Activated CD4-positive, CD25-positive, alpha-beta regulatory T cell treated with anti-CD3 and anti-CD28 coated beads, Interleukin-2, amount 50 U/mL, for 72 hours (primary cell): ENCODE data around the gene RAD51D.
A peak's percentile ranks its signal among the peaks of the same experiment; 100 is the strongest.
"Not testable (repeated sequence)": the region's sequence is repeated elsewhere in the genome, so short reads cannot be mapped to it uniquely, and the experiment has no call there.

Experiments used
- DNase-seq: peaks from one replicate; pipeline ENCODE4 v3.0.0; 2021

The RAD51D gene

GRCh38 chr17:35141681-35142466 is 22.2 kb upstream of the RAD51D start, which contains the start of gene NLE1:
Gene NLE1 (minus strand): TSS chr17:35142303. CDS start chr17:35142275, 28 bp downstream.
- DNase-seq = peak; percentile 93

GRCh38 chr17:35138218-35138617 is 18.6 kb upstream of the RAD51D start:
- no peak for DNase-seq

GRCh38 chr17:35135322-35135721 is 15.7 kb upstream of the RAD51D start:
- no peak for DNase-seq

- no peak for DNase-seq
Measured at GRCh38 chr17:35132816-35133550, 13.3 kb upstream of the RAD51D start.

DNA sequence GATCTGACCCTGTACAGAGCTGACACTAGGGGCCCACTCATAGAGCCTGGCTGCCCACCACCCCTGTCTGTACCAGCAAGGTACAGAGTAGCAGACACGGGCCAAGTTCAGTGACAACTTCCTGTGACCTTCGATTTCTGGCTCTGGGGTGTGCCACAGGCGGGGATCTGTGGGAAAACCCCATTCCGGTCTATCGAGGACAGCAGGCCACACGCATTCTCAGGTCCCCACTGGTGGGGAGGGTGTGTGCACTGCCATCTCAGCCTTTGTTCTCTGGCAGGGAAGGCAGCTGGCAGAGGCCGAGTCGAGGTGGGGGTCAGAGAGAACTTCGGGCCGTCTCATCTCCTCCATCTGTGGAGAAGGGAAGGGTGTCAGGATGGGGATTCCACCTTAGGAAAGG is 12.4 kb upstream of the RAD51D start:
- DNase-seq = no peak

DNA sequence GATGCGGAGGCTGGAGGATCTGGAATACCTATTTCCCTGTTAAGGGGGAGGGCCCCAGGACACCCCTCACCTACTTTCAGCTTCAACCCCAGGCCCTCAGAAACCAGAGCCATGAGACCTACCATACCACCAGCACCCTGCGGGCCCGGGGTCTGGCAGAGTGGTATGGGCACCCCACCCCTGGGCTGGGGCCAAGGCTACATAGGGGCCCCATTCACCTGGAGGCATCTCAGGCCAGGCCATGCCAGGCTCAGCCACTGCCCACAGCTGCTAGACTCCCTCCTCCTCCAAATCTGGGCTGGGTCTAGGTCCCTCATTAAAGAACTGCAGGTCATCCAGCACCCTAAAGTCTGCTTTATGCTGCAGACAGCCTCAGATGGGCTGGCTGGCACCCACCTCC is 10.7 kb upstream of the RAD51D start:
- DNase-seq = no peak

DNA sequence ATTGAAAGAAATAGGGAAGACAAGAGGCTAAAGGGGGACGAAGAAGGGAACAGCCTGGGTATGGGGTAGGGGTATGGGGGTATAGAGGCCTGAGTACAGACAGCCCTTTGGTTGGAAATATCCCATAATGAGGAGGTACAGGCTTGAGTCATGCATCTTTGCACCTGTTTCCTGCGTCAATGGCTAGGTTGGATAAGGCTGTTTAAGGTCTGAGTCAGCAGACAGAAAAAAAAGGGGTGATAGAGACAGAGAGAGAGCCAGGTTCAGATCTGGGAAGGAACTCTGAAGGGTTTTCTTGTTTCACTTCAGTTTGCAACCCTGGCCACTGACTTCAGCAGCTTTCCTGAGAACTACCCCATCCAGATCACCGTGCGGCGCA is 10.3 kb upstream of the RAD51D start:
- DNase-seq = no peak

GRCh38 chr17:35129154-35129972 is 9.7 kb upstream of the RAD51D start:
- no peak for DNase-seq

DNA sequence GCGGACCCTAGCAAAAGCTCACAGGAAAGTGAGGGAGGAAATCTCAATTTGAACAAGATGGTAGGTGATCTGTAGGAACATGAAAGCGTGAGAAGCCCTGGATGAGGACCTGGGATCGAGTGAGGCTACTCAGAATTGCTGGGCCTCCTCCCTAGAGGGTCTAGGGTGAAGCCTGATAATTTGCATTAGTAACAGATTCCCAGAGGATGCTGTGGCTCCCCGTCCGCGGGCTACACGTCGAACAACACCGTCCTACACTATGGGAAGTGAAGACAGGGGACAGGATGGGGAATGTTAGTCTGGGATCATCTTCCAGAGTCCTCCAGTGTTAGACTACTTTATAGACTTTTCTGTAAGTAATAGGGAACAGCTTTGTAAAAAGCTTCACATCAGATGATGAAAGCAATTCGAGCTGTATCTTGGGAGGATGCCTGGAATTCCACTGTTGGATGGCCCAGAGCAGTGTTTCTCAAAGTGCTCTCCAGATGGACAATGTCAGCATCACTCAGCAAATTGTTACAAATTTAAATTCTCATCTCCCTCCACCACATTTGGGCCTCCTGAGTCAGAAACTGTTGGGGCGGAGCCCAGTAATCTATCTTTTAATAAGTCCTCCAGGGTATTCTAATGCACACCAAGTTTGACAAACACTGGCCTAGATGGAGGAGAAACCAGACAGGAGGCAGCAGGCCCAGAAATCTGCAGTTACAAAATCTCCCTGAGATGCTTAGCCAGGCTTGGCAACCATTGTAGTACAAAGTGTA is 8.3 kb upstream of the RAD51D start:
- no peak for DNase-seq

DNA sequence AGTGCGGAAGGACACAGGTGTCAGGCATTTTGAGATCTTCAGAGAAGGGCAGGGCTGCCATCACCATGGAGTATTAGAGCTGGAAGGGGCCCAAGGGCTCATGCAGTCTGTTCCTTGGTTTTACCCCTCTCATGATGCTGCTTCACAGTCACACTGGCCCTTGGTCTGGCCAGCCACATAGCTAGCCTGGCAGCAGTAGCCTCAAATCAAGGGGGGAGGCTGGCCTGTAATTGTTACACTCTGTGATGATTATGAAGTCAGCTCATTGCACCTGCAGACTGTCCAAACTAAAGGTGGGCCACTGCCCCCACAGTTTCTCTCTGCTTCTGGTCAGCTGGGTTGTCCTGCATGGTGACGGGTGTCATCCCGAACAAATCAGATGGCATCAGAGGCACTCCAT is 1.7 kb upstream of the RAD51D start, which contains the start of gene FNDC8:
FNDC8 (plus strand) TSS at position 301 of the 400 bp plus-strand sequence; CDS start at position 380, 79 bp downstream.
- DNase-seq = no peak

DNA sequence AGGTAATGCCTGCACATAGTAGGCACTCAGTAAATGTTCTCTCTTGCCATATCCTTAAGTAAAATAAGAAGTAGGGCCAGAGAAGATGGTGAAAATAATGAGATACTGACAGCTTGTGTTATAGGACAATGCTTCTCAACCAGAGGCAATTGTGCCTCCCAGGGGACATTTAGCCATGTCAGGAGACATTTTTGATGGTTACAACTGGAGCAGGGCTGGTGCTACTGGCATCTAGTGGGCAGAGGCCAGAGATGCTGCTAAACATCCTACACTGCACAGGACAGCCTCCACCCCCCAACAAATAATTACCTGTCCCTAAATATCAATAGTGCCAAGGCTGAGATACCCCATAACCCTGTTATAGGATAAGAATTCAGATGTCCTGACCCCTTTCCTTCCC is 1.7 kb downstream of the RAD51D start:
- no peak for DNase-seq

DNA sequence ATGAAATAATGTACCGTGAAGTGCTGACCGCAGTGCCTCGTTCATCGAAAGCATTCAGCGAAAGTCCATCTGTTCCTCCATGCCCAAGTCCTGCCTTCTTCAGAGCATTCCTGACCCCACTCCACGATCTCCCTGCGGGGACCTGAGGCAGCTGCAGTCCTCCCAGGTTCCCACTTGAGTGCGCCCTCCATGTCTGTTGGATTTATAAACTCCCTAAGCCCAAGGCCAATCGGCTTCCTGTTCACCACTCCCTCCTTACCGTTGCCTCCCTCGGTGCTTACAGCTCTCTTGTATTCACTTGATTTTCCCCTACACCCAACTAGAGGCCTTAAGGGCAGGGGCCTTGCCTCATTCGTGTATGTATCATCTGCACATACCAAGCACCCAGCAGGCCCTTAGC is 2.8 kb downstream of the RAD51D start:
- DNase-seq = no peak

GRCh38 chr17:35110791-35111190 is 8.9 kb downstream of the RAD51D start:
- not testable (repeated sequence) for DNase-seq

DNA sequence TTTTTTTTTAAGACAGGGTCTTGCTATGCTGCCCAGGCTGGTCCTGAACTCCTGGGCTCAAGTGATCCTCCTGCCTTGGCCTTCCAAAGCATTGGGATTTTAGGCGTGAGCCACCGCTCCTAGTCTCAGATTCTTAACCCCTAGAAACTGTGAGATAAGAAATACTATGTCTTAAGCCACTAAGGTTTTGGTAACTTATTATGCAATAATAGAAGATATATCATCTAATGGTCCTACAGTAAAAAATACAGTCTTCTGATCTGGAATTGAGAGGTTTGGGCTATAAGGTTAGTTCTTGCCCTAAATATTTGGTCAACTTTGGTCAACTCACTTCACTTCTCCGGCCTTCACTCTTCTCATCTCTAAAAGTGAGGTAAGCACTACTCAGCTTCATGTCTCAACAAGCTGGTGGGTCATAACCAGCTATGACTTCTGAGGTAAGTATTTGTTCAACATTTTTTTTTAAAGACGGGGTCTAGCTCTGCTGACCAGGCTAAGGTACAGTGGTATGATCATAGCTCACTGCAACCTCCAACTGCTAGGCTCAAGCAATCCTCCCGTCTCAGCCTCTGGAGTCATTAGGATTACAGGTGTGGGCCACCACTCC is 14.7 kb downstream of the RAD51D start:
- no peak for DNase-seq

DNA sequence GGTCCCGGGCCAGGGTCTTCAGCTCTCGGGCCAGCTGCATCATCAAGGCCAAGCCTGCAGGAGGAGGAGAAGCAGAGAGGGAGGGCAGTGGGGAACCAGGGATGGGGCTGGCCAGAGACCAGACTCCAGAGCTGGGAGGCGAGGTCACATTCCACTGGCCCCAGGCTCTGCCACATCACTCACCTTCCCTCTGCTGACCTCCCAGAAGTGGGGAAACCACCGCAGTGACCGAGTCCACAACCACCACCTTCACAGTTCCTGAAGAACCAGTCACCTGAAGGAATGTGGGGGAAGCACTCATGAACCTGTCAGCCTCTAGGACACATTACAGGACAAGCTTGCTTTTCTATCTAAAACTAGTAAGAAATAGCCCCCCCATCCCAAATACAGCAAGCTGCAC is 16.4 kb downstream of the RAD51D start:
- no peak for DNase-seq

- no peak for DNase-seq
Measured at GRCh38 chr17:35101725-35102124, 17.9 kb downstream of the RAD51D start.

GRCh38 chr17:35101036-35101435 is 18.6 kb downstream of the RAD51D start:
- DNase-seq = no peak

- no peak for DNase-seq
Measured at GRCh38 chr17:35099908-35100307, 19.8 kb downstream of the RAD51D start.

DNA sequence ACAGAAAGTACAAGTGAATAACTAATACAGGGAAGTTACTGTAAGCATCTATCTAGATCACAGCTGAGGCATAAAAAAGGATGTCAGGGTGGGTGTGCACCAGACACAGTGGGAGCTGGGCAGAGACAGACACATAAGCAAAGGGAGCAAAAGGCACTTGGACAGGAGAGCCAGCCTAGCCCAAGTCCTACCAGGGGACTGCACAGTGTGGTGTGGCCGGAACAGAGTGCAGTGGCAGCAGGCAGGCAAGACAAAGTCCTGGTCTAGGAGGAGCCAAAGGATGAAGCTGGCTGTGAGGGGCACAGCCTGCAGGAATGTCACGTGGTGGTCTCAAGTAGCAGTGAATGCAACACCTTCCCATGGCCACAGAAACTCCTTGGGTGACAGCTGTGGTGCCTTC is 21.9 kb downstream of the RAD51D start:
- DNase-seq = no peak

DNA sequence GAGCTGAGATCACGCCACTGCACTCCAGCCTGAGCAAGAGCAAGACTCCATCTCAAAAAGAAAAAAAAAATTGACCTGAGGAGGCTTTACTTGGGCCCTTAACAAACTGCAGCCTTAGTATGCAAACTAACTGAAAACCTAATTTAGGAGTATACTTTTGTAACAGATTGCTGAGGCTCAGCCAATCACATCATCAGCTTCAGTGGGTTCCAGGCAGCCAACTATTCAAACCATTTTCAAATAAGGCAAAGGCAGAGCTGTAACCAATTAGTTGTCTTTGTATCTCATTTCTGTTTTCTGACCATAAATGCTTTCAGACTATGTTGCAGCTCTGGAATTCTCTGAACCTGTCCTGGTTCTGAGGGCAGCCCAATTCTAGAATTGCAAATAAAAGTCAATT is 23.9 kb downstream of the RAD51D start:
- no peak for DNase-seq

- no peak for DNase-seq
Measured at GRCh38 chr17:35094902-35095301, 24.8 kb downstream of the RAD51D start.

DNA sequence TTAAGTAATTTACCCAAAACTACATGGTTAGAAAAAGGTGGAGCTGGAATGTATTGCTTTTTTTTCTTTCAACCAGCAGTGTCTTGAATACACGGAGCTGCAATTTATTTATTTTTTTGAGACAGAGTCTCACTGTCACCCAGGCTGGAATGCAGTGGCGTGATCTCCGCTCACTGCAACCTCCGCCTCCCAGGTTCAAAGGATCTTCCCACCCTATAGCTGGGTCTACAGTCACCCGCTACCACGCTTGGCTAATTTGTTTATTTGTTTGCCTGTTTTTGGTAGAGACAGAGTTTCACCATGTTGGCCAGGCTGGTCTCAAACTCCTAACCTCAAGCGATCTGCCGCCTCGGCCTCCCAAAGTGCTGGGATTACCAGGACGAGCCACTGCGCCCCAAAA is 29.0 kb downstream of the RAD51D start:
- not testable (repeated sequence) for DNase-seq
